Uterus (tissue), 2 donors: ENCODE data around the gene DNASE2.

Experiments used
- CTCF ChIP-seq, 4 experiments: fragments of 200-600 bp in 2 of 4; fragments of 450-650 bp in 2 of 4; sonication (generic) in 2 of 4; IDR thresholded peaks; one replicate each; pipeline ENCODE4 v1.5.1; 2016 to 2019; ENCODE audit warnings: antibody characterized with exemption in 4 of 4, mild to moderate bottlenecking in 2 of 4, moderate library complexity in 1 of 4
- POLR2A ChIP-seq, 2 donors: fragments of 450-650 bp; IDR thresholded peaks; one replicate each; pipeline ENCODE4 v1.6.1; 2016; ENCODE audit warnings: antibody characterized with exemption in 2 of 2, mild to moderate bottlenecking in 1 of 2, moderate library complexity in 1 of 2

DNA sequence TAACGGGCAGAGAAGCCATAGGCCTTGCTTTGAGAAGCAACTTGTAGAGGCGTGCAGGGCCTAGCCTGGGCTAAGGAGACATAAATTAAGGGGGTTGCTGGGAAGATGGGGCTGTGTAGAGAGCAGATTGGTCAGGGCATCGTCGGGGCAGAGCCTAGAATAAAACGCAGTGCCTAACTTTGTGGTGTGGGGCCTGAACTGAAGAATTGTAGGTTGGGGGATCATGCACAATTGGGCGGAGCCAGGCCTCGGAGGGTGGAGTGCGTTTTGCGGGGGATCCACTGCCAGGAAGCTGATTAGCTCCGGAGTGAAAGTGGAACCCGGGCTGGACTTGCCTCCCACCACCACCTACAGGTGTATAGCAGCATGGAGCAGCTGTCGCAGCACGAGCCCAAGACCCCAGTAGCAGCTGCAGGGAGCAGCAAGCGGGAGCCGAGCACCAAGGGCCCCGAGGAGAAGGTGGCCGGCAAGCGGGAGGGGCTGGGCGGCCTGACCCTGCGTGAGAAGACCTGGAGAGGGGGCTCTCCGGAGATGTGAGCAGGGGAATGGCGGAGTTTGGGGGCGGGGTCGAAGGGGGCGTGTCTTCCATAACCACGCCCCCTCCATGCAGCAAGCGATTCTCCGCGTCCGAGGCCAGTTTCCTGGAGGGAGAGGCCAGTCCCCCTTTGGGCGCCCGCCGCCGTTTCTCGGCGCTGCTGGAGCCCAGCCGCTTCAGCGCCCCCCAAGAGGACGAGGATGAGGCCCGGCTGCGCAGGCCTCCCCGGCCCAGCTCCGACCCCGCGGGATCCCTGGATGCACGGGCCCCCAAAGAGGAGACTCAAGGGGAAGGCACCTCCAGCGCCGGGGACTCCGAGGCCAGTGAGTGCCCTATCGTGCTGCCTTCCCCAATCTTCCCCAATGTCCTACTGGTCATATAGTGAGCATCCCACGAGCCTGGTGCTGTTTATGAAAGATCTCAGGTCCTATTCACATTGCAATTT is 13.8 kb downstream of the DNASE2 start:
- no peak for TF ChIP-seq CTCF (IDR thresholded peaks at IDR 0.05)
- TF ChIP-seq POLR2A (IDR thresholded peaks at IDR 0.05): no peak
